ENCODE data around the gene MICU1. TPM values are rescaled to one million over a fixed set of nuclear protein-coding genes. Genes with fewer than 3 reads are reported as not detected.

Gene MICU1
- polyA plus RNA-seq, 2 of the 4 experiments (the other 2 are of a cell fraction), result 54.5 to 58.6 TPM

DNA sequence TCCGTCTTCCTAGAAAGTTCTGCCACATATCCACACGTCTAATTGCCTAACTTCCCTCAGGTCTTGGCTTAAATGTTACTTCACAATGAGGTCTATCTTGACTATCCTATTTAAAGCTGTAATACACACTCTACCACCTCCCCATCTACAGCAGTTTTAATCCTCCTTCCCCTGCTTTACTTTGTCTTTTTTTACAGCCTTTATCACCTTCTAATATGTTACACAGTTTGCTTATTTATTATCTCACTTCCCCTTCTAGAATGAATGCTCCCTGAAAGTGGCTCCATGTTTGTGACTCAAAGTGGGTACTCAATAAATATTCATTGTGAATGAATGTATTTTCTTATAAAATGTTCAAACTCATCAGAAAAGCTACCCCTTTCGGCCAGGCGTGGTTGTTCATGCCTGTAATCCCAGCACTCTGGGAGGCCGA is 13.6 kb upstream of the MICU1 start:
- H3K4me3 ChIP-seq, result no peak overlapping the region
- ATAC-seq, result no peak; a peak in 2 of 6 replicates
- CTCF ChIA-PET, result no interaction called here
- H3K4me1 ChIP-seq, result peaks cover 36% of the 10 kb centered on the region
- peak overlapping the region; percentile 55 for H3K4me2 ChIP-seq
- DNase-seq (ENCODE audit: low read depth in 1 of 2, low spot score in 1 of 2), result no peak
- peak; percentile 43 for FAIRE-seq
- no peak for TF ChIP-seq E2F6 (IDR thresholded peaks at IDR 0.05; ENCODE audit: borderline replicate concordance, low read depth)
- peak; percentile 26; the same call in 1 of the 2 replicates for TF ChIP-seq HOXB13 (CRISPR knock-in tag; IDR thresholded peaks at IDR 0.05; ENCODE audit: low read depth)
- 0 out of 2 replicates have a peak, but pooled peaks have one; percentile 34 for TF ChIP-seq HOXA7 (CRISPR knock-in tag; IDR thresholded peaks at IDR 0.05)
- no peak for TF ChIP-seq MYC (IDR thresholded peaks at IDR 0.05; ENCODE audit: borderline replicate concordance, low read length)
- TF ChIP-seq KDM1A (IDR thresholded peaks at IDR 0.05; ENCODE audit: low read depth), result no peak
- H3K9me3 ChIP-seq, result no peaks in the 10 kb centered on the region
- 59% methylated on average over 5 of the region's 5 CpGs for WGBS (ENCODE audit: missing lambda C conversion rate)
- POLR2A ChIA-PET, result no interaction called here
- H3K27ac ChIP-seq, result peak overlapping the region; percentile 88 to 93

DNA sequence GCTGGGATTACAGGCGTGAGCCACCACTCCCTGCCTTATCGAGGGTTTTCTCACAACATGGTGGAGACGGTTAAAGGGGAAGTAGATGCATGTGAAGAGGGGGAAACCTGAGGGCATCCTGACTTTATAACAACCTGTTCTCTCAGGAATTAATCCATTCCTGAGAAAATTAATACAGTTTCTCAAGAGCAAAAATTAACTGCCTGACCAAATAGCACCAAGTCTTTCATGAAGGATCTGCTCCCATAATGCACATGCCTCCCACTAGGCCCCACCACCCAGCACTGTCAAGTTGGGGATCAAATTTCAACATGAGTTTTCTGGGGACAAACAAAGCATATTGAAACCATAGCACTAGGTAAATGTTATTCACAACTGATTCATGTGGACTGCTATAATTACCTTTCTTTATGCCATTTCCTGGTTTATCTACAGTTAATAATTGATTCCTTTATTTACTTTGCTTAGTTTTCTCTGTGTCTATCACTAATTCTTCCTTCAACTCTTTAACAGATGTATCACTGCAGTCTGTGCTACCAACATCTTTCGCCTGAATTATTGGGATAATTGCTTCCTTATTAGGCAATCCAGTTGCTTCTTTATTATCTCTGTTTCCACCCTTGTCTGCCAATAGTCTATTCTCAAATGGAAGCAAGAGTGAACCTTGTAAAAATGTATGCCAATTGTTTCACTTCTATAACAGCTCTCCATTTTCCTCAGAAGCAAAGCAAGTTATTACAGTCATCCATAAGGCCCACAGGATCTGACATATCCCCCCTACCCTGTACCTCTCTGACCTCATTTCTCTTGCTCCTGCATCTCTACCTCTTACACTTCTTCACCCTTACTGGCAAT is 12.9 kb upstream of the MICU1 start:
- ATAC-seq (peak; percentile 92 to 93), DNase-seq (ENCODE audit: low read depth in 1 of 2, low spot score in 1 of 2) (peak; percentile 80 to 95), FAIRE-seq (peak; percentile 87)
- ChIA-PET POLR2A (no interaction called here), CTCF (interaction anchor here (1.1 kb wide), 1 partner anchor 32 kb away, joined by 4 read pairs; no protein-coding TSS in a partner anchor)
- H3K9me3 ChIP-seq, result no peaks in the 10 kb centered on the region
- H3K4me3 ChIP-seq, result no peak overlapping the region
- H3K4me1 ChIP-seq, result peaks cover 36% of the 10 kb centered on the region
- WGBS (ENCODE audit: missing lambda C conversion rate), result 5% methylated on average over 4 of the region's 4 CpGs
- peak overlapping the region; percentile 88 to 93 for H3K27ac ChIP-seq
- H3K4me2 ChIP-seq, result peak overlapping the region; percentile 55
- TF ChIP-seq NFE2L2 (conservative IDR thresholded peaks at IDR 0.05; ENCODE audit: low read length) (no peak), RFX5 (IDR thresholded peaks at IDR 0.05) (no peak), USF2 (IDR thresholded peaks at IDR 0.05) (no peak), ZNF302 (CRISPR knock-in tag; IDR thresholded peaks at IDR 0.05) (peak; percentile 91), ZFP36 (IDR thresholded peaks at IDR 0.05; ENCODE audit: borderline replicate concordance, partially characterized antibody) (no peak), RCOR1 (IDR thresholded peaks at IDR 0.05; ENCODE audit: low read depth, low read length) (no peak), EP300 (IDR thresholded peaks at IDR 0.05) (peak; percentile 47 to 61; a peak in 2 of 5 replicates), CBX2 (IDR thresholded peaks at IDR 0.05; ENCODE audit: borderline replicate concordance, low read depth) (no peak), CHD4 (IDR thresholded peaks at IDR 0.05; ENCODE audit: borderline replicate concordance) (no peak), KDM1A (IDR thresholded peaks at IDR 0.05; ENCODE audit: low read depth) (no peak), MAZ (IDR thresholded peaks at IDR 0.05; ENCODE audit: borderline replicate concordance, low read depth, low read length) (no peak), GATA3 (IDR thresholded peaks at IDR 0.05; ENCODE audit: borderline replicate concordance) (peak; percentile 58), HEYL (CRISPR knock-in tag; IDR thresholded peaks at IDR 0.05) (peak; percentile 76; the same call in 1 of the 2 replicates), BHLHE40 (IDR thresholded peaks at IDR 0.05; ENCODE audit: low read depth, low read length) (no peak), CHD2 (IDR thresholded peaks at IDR 0.05; ENCODE audit: low read length, partially characterized antibody) (no peak), MAFK (IDR thresholded peaks at IDR 0.05; ENCODE audit: partially characterized antibody) (no peak), ATOH8 (CRISPR knock-in tag; IDR thresholded peaks at IDR 0.05; ENCODE audit: low read depth) (peak; percentile 70; the same call in 1 of the 2 replicates), TP53 (CRISPR knock-in tag; IDR thresholded peaks at IDR 0.05) (peak; percentile 62; the same call in 1 of the 2 replicates), RAD21 (conservative IDR thresholded peaks at IDR 0.05 in 1 of 2, IDR thresholded peaks at IDR 0.05 in 1 of 2) (peak in 1 of 2 experiments; percentile 16; a peak in 2 of 5 replicates), POLR2AphosphoS2 (conservative IDR thresholded peaks at IDR 0.05; ENCODE audit: low read length) (no peak)
- TF ChIP-seq, protein P1, sequence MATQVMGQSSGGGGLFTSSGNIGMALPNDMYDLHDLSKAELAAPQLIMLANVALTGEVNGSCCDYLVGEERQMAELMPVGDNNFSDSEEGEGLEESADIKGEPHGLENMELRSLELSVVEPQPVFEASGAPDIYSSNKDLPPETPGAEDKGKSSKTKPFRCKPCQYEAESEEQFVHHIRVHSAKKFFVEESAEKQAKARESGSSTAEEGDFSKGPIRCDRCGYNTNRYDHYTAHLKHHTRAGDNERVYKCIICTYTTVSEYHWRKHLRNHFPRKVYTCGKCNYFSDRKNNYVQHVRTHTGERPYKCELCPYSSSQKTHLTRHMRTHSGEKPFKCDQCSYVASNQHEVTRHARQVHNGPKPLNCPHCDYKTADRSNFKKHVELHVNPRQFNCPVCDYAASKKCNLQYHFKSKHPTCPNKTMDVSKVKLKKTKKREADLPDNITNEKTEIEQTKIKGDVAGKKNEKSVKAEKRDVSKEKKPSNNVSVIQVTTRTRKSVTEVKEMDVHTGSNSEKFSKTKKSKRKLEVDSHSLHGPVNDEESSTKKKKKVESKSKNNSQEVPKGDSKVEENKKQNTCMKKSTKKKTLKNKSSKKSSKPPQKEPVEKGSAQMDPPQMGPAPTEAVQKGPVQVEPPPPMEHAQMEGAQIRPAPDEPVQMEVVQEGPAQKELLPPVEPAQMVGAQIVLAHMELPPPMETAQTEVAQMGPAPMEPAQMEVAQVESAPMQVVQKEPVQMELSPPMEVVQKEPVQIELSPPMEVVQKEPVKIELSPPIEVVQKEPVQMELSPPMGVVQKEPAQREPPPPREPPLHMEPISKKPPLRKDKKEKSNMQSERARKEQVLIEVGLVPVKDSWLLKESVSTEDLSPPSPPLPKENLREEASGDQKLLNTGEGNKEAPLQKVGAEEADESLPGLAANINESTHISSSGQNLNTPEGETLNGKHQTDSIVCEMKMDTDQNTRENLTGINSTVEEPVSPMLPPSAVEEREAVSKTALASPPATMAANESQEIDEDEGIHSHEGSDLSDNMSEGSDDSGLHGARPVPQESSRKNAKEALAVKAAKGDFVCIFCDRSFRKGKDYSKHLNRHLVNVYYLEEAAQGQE (IDR thresholded peaks at IDR 0.05), result no peak
- TF ChIP-seq, protein P2, sequence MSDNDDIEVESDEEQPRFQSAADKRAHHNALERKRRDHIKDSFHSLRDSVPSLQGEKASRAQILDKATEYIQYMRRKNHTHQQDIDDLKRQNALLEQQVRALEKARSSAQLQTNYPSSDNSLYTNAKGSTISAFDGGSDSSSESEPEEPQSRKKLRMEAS (IDR thresholded peaks at IDR 0.05), result peak; percentile 87
- TF ChIP-seq, protein P3, sequence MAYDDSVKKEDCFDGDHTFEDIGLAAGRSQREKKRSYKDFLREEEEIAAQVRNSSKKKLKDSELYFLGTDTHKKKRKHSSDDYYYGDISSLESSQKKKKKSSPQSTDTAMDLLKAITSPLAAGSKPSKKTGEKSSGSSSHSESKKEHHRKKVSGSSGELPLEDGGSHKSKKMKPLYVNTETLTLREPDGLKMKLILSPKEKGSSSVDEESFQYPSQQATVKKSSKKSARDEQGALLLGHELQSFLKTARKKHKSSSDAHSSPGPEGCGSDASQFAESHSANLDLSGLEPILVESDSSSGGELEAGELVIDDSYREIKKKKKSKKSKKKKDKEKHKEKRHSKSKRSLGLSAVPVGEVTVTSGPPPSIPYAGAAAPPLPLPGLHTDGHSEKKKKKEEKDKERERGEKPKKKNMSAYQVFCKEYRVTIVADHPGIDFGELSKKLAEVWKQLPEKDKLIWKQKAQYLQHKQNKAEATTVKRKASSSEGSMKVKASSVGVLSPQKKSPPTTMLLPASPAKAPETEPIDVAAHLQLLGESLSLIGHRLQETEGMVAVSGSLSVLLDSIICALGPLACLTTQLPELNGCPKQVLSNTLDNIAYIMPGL (CRISPR knock-in tag; IDR thresholded peaks at IDR 0.05; ENCODE audit: borderline replicate concordance), result no peak

All from A549 (cell line).